PFSK-1 (cell line): Measurements from ENCODE around the gene OR10K2.

ENCODE experiments used
- FOXP2 ChIP-seq: optimal IDR thresholded peaks from 2 replicates; pipeline ENCODE3; 2011; ENCODE audit warnings: borderline replicate concordance, control low read depth, inconsistent platforms; ENCODE audit not compliant: insufficient read depth; ENCODE audit errors: extremely low read length, extremely low read depth
- POLR2AphosphoS5 ChIP-seq: IDR thresholded peaks from 2 replicates; pipeline ENCODE4 v1.6.1; 2012; ENCODE audit warnings: low read depth, mild to moderate bottlenecking, control low read depth, low read length, moderate library complexity
- REST ChIP-seq, 2 experiments: IDR thresholded peaks; 2 replicates each; pipeline versions ENCODE4 v1.6.1 to v1.8.0; 2011 to 2012; ENCODE audit warnings: low read depth in 2 of 2, low read length in 2 of 2, control low read depth in 1 of 2, inconsistent platforms in 1 of 2, mild to moderate bottlenecking in 1 of 2, moderate library complexity in 1 of 2; ENCODE audit not compliant: insufficient read depth in 1 of 2
- SIN3A ChIP-seq: IDR thresholded peaks from 2 replicates; pipeline ENCODE4 v1.6.1; 2012; ENCODE audit warnings: mild to moderate bottlenecking, low read length, moderate library complexity, borderline replicate concordance; ENCODE audit not compliant: insufficient read depth
- TAF1 ChIP-seq: IDR thresholded peaks from 2 replicates; pipeline ENCODE4 v1.6.1; 2012; ENCODE audit warnings: low read length, control low read depth, borderline replicate concordance; ENCODE audit not compliant: insufficient read depth

Gene OR10K2

DNA sequence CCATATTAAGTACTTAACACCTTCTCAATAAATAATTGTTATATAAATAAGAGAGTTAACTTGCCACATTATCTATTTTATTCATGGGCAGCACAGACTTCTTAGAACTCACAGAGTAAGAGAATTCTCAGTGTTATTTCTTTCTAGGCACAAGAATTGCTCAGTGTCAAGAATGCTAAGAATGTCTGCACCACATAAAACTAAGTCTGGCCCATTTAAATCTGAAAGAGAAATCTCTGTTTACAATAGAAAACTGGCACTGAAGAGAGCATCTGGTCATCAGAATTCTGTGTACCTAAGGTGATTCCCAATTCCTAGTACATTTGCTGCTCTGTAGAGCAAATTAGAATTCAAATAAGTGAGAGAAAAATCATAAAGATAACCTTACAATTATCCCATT lies 3.8 kb downstream of the OR10K2 start:
- TF ChIP-seq POLR2AphosphoS5 (no peak), SIN3A (no peak), REST (IDR thresholded peaks at IDR 0.05; ENCODE audit: insufficient read depth in 1 of 2, low read depth in 2 of 2, low read length in 2 of 2) (no peak), FOXP2 (no peak), TAF1 (no peak)

DNA sequence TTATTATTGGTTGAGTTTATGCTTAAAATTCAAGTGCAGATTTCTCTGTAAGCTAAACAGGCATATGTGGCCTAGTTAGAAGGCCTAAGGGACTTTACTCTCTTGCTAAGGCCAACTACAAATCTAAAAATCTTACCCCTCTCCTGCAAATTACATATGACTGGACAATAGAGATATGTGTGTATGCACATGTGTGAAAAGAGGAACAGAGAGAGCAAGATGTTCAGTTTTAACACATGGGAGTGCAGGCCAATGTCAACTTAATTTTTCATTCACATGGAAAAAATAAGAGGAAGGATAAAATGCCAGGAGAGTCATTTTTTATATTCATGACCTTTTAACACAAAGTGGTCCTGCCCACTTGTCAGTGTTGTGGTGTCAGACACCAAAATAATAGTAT lies 8.5 kb downstream of the OR10K2 start:
- TF ChIP-seq REST (IDR thresholded peaks at IDR 0.05; ENCODE audit: insufficient read depth in 1 of 2, low read depth in 2 of 2, low read length in 2 of 2) (no peak), FOXP2 (no peak), TAF1 (no peak), POLR2AphosphoS5 (no peak), SIN3A (no peak)

- TF ChIP-seq FOXP2 (no peak), TAF1 (no peak), SIN3A (no peak), REST (IDR thresholded peaks at IDR 0.05; ENCODE audit: insufficient read depth in 1 of 2, low read depth in 2 of 2, low read length in 2 of 2) (no peak), POLR2AphosphoS5 (no peak)
Measured at GRCh38 chr1:158414651-158415345, 11.2 kb downstream of the OR10K2 start.

DNA sequence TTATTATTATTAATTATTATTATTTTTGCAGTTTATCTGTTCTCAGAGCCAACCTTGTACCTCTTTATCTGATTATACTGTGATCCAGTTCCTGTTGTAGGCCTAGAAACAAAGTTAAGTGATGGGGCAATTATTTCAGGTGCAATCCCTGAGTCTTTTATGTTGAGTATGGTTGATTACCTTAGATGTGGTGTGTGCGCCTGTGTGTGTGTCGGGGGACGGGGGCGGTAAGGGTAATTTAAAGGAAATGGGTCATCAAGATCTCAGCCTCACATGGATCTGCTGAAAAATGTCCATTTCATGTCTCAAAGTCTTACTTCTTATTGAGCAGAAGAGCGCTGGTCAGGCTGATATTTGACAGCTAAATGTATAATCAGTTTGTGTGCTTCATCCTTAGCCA lies 18.9 kb downstream of the OR10K2 start:
- no peak for TF ChIP-seq SIN3A
- TF ChIP-seq FOXP2: no peak
- TF ChIP-seq POLR2AphosphoS5: no peak
- TF ChIP-seq REST (IDR thresholded peaks at IDR 0.05; ENCODE audit: insufficient read depth in 1 of 2, low read depth in 2 of 2, low read length in 2 of 2): no peak
- TF ChIP-seq TAF1: no peak

DNA sequence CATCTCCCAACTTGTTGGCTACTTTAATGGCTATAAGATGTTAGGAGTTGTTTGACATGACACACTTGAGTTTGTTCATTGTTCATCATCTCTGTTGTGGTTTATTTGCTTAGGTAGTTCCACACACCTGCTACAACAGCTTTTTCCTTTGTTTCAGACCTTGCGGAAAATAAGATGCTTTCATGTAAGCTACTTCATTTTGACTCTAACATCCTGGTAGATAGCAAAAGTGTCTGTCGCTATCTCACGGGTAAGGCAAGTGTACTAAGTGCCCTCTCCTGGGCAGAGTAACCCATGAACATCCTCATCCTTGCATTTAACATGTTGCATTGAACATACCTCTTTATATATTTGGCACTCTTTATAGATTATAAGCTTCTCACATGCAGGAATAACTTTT lies 25.2 kb downstream of the OR10K2 start:
- TF ChIP-seq TAF1 (no peak), REST (IDR thresholded peaks at IDR 0.05; ENCODE audit: insufficient read depth in 1 of 2, low read depth in 2 of 2, low read length in 2 of 2) (no peak), POLR2AphosphoS5 (no peak), FOXP2 (no peak), SIN3A (no peak)
